ENCODE measurements around the gene ZNF254.

GRCh38 chr19:24055548-24055947 is 31.4 kb upstream of the ZNF254 start:
- TF ChIP-seq POLR2AphosphoS5 (IDR thresholded peaks at IDR 0.05; ENCODE audit: insufficient read depth in 1 of 2, low read depth in 1 of 2), result no peak
- no peak for TF ChIP-seq CTCF (IDR thresholded peaks at IDR 0.05)

All from vagina (tissue), 2 donors.